C4-2B (cell line): ENCODE data around the gene PDXK.

Experiments
- CTCF ChIP-seq: fragments of 450-650 bp; conservative IDR thresholded peaks from 2 replicates; pipeline ENCODE4 v1.5.1; 2017; ENCODE audit warnings: mild to moderate bottlenecking
- ZFX ChIP-seq: fragments of 450-650 bp; IDR thresholded peaks from 2 replicates; pipeline ENCODE4 v1.6.1; 2017

- TF ChIP-seq CTCF (no peak), ZFX (no peak)
Measured at GRCh38 chr21:43712268-43712942, 6.5 kb upstream of the PDXK start.
